MCF 10A (cell line): Measurements from ENCODE around the gene P3H1. TPM values are rescaled to one million over a fixed set of nuclear protein-coding genes. Genes with fewer than 3 reads are reported as not detected.
A peak's percentile ranks its signal among the peaks of the same experiment; 100 is the strongest.

Experiments
- BruUV-seq: library from RNA; stranded (reverse); fragments of 400-500 nt; replicated peaks from 2 replicates; lab custom pipeline; 2021; lab: Mats Ljungman, UMichigan
- CTCF ChIA-PET: fragments of 300-600 bp; sonication (Branson Sonifier 250); formaldehyde crosslinking; extraction: SDS; loops from one replicate; lab custom pipeline; 2021; ENCODE audit warnings: antibody characterized with exemption, inconsistent platforms; lab: Yijun Ruan, JAX
- POLR2A ChIA-PET: fragments of 300-600, 350-650 bp; sonication (Branson Sonifier 250); formaldehyde crosslinking; extraction: SDS; loops from one replicate; lab custom pipeline; 2020; ENCODE audit warnings: antibody characterized with exemption, inconsistent platforms; lab: Yijun Ruan, JAX
- DNase-seq: peaks from one replicate; pipeline ENCODE4 v3.0.0-alpha.2; 2018; ENCODE audit not compliant: unreplicated experiment
- H3K27ac Mint-ChIP-seq: one replicate; pipeline ENCODE4 v1.8.0; 2022; ENCODE audit warnings: mild to moderate bottlenecking, low read depth, mixed read lengths; ENCODE audit not compliant: unreplicated experiment
- H3K27me3 Mint-ChIP-seq: one replicate; pipeline ENCODE4 v1.8.0; 2022; ENCODE audit warnings: mixed read lengths; ENCODE audit not compliant: insufficient read depth, unreplicated experiment
- H3K36me3 Mint-ChIP-seq: one replicate; pipeline ENCODE4 v1.8.0; 2022; ENCODE audit warnings: mild to moderate bottlenecking, moderate library complexity, mixed read lengths; ENCODE audit not compliant: insufficient read depth, unreplicated experiment
- H3K4me1 Mint-ChIP-seq: one replicate; pipeline ENCODE4 v1.8.0; 2022; ENCODE audit warnings: mixed read lengths; ENCODE audit not compliant: insufficient read depth, unreplicated experiment
- H3K4me3 Mint-ChIP-seq: one replicate; pipeline ENCODE4 v1.8.0; 2022; ENCODE audit warnings: mild to moderate bottlenecking, moderate library complexity, mixed read lengths; ENCODE audit not compliant: unreplicated experiment
- H3K9me3 Mint-ChIP-seq: one replicate; pipeline ENCODE4 v1.8.0; 2022; ENCODE audit warnings: mixed read lengths; ENCODE audit not compliant: unreplicated experiment
- intact Hi-C: fragments of 100-400 bp; cut with micrococcal nuclease; formaldehyde crosslinking; loops from 2 replicates; pipeline ENCODE4 v1.14.1; 2022
- total RNA-seq: library from RNA; stranded (reverse); gene quantifications from 2 replicates; pipeline ENCODE4 v1.2.3, GENCODE V29; 2022
- TF ChIP-seq, protein P1 (sequence below): fragments of 200-600 bp; IDR thresholded peaks from one replicate; pipeline ENCODE4 v1.8.0; 2022; ENCODE audit warnings: antibody characterized with exemption, mild to moderate bottlenecking; ENCODE audit not compliant: unreplicated experiment

Gene P3H1
- total RNA-seq, 1 experiment from 2014 or later: 36.1 TPM

DNA sequence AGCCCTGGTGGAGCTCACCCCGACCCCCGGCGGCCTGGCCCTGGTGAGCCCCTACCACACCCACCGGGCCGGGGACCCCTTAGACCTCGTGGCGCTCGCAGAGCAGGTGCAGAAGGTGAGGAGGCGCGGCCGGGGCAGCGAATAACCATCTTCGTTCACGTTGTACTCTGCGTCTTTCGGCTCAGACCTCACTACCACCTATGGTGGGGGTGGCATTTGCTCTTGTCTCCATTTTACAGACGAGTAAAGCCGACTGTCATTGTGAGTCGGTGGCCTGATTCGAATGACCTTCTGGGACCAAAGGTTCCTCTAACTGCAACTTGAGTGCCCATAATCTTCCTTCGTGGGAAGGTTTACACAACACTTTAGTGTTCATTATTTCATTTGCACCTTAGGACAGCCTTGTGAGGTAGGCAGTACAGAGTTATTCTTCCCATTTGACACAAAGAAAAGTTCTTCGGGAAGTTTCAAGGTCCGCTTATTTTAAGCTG lies 727 bp upstream of the P3H1 start:
- POLR2A ChIA-PET: interaction anchor here (0.5 to 4.2 kb wide), 41 partner anchors 10 to 644 kb away, joined by 3 to 104 read pairs (median 3); partner anchors contain the start of genes CCDC30, ERMAP, PPIH and SVBP
- H3K27ac Mint-ChIP-seq: no peak overlapping the region
- H3K27me3 Mint-ChIP-seq: no peaks in the 10 kb centered on the region
- no TSS peak for BruUV-seq
- no peak for DNase-seq
- peaks cover 6% of the 10 kb centered on the region for H3K4me1 Mint-ChIP-seq
- TF ChIP-seq, protein P1, sequence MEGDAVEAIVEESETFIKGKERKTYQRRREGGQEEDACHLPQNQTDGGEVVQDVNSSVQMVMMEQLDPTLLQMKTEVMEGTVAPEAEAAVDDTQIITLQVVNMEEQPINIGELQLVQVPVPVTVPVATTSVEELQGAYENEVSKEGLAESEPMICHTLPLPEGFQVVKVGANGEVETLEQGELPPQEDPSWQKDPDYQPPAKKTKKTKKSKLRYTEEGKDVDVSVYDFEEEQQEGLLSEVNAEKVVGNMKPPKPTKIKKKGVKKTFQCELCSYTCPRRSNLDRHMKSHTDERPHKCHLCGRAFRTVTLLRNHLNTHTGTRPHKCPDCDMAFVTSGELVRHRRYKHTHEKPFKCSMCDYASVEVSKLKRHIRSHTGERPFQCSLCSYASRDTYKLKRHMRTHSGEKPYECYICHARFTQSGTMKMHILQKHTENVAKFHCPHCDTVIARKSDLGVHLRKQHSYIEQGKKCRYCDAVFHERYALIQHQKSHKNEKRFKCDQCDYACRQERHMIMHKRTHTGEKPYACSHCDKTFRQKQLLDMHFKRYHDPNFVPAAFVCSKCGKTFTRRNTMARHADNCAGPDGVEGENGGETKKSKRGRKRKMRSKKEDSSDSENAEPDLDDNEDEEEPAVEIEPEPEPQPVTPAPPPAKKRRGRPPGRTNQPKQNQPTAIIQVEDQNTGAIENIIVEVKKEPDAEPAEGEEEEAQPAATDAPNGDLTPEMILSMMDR: no peak
- CTCF ChIA-PET: interaction anchor here (0.7 to 2.0 kb wide), 10 partner anchors 9 to 951 kb away, joined by 3 to 15 read pairs (median 5); no protein-coding TSS in a partner anchor
- no peaks in the 10 kb centered on the region for H3K9me3 Mint-ChIP-seq
- intact Hi-C loops: no loop called here
- H3K36me3 Mint-ChIP-seq: peaks cover 10% of the 10 kb centered on the region
- no peak overlapping the region for H3K4me3 Mint-ChIP-seq

DNA sequence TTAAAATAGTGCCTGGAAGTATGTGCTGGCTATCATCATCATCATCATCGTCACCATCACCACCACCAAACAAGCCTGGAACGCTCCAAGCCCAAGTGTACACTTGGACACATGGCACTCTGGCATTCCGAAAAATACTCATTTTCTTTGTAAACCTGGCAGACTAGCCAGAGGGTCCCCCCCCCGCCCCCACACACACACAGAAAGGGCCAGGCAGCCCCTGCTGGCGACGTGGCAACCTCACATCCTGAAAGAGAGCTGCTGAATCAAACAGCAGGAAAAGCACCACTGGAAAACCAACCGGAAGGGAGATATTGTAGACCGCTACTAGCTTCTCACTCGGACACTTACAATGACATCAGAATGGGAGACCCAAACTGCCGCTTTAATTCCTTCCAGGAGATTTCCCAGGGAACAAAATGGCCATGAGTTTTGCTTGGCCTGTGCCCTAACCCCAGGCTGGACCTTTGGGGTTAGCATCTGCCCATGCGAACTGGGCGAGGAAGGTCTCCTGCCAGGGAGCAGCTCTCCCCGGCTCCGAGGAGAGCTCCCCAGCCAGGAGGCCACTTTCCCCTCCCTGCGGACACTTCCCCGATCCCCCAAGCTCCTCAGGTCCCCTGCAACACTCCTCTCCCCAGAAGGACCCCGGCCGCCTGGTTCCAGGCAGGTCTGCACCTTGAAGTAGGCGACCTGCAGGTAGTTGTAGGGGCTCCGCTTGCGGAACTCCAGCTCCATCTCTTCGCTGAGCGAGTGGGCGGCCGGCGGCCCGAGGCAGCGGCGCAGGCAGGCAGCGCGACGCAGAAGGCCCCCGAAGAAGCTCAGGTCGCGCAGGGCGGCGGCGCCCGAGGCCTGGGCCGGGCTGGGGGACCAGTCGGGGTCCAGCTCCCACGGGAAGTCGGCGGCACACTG lies 742 bp downstream of the P3H1 start:
- intact Hi-C loops: no loop called here
- ChIA-PET POLR2A (interaction anchor here (0.6 to 4.2 kb wide), 41 partner anchors 9 to 1593 kb away, joined by 3 to 104 read pairs (median 4); partner anchors contain the start of genes CCDC30, ERMAP, PPIH and SVBP), CTCF (interaction anchor here (0.6 to 2.0 kb wide), 28 partner anchors 9 to 780 kb away, joined by 3 to 15 read pairs (median 4); no protein-coding TSS in a partner anchor)
- Mint-ChIP-seq H3K36me3 (peaks cover 24% of the 10 kb centered on the region), H3K27ac (no peak overlapping the region), H3K4me1 (peaks cover 6% of the 10 kb centered on the region), H3K9me3 (no peaks in the 10 kb centered on the region), H3K27me3 (no peaks in the 10 kb centered on the region), H3K4me3 (no peak overlapping the region)
- DNase-seq: peak; percentile 64
- TF ChIP-seq, protein P1: peak; percentile 37
- BruUV-seq: no TSS peak

DNA sequence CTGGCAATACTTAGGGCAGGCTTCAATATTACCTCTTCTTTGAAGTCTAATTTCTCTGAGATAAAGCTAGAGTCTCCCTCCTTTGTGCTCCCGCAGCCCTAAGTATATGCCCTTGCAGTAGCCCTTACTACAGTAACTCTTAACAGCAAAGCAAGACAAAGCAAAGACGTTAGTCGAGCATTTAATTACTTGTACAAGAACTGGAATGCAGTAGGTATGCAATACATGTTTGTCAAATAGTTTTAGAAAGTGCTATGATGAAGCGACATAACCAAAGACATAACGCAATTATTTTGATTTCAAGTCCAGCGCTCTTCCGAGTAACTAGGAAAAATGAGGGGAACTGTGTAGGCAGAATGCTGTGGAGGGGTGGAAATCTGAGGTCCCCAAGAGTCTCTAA lies 1.6 kb downstream of the P3H1 start:
- peaks cover 26% of the 10 kb centered on the region for H3K36me3 Mint-ChIP-seq
- no peak overlapping the region for H3K4me3 Mint-ChIP-seq
- intact Hi-C loops: no loop called here
- no TSS peak for BruUV-seq
- H3K27me3 Mint-ChIP-seq: no peaks in the 10 kb centered on the region
- H3K27ac Mint-ChIP-seq: no peak overlapping the region
- no peaks in the 10 kb centered on the region for H3K9me3 Mint-ChIP-seq
- no peak for DNase-seq
- ChIA-PET POLR2A (interaction anchor here (0.9 to 4.2 kb wide), 11 partner anchors 8 to 429 kb away, joined by 3 to 104 read pairs (median 23); partner anchors contain the start of genes ERMAP, PPIH, SVBP and YBX1), CTCF (interaction anchor here (0.7 to 2.0 kb wide), 10 partner anchors 8 to 590 kb away, joined by 3 to 15 read pairs (median 4); partner anchors contain the start of gene ZNF691)
- H3K4me1 Mint-ChIP-seq: no peaks in the 10 kb centered on the region
- TF ChIP-seq, protein P1: no peak

GRCh38 chr1:42762269-42762668 lies 4.6 kb downstream of the P3H1 start:
- Mint-ChIP-seq H3K27me3 (no peaks in the 10 kb centered on the region), H3K27ac (no peak overlapping the region), H3K4me3 (no peak overlapping the region), H3K36me3 (peaks cover 45% of the 10 kb centered on the region), H3K9me3 (no peaks in the 10 kb centered on the region), H3K4me1 (peaks cover under 1% of the 10 kb centered on the region)
- TF ChIP-seq, protein P1: no peak
- DNase-seq: no peak
- ChIA-PET CTCF (interaction anchor here (0.6 to 0.8 kb wide), 2 partner anchors 181 to 198 kb away, joined by 3 to 4 read pairs; no protein-coding TSS in a partner anchor), POLR2A (interaction anchor here (1.0 kb wide), 1 partner anchor 188 kb away, joined by 4 read pairs; no protein-coding TSS in a partner anchor)
- BruUV-seq: no TSS peak
- intact Hi-C loops: no loop called here
